HepG2 (cell line): Measurements from ENCODE around the gene GUK1. TPM values are rescaled to one million over a fixed set of nuclear protein-coding genes. Genes with fewer than 3 reads are reported as not detected.

Experiments used
- E2F1 ChIP-seq: sonication (generic); formaldehyde crosslinking; IDR thresholded peaks from 2 replicates; pipeline ENCODE4 v1.5.0; 2020; ENCODE audit warnings: missing genetic modification reagents
- SNAPC5 ChIP-seq: sonication (generic); formaldehyde crosslinking; IDR thresholded peaks from 2 replicates; pipeline ENCODE4 v1.8.1; 2023; ENCODE audit warnings: mild to moderate bottlenecking, missing genetic modification reagents, borderline replicate concordance
- XBP1 ChIP-seq: sonication (generic); formaldehyde crosslinking; IDR thresholded peaks from 2 replicates; pipeline ENCODE4 v1.5.0; 2020; ENCODE audit warnings: missing genetic modification reagents
- ZNF264 ChIP-seq: sonication (generic); formaldehyde crosslinking; IDR thresholded peaks from 2 replicates; pipeline ENCODE4 v1.4.0; 2020; ENCODE audit warnings: missing genetic modification reagents
- ZNF318 ChIP-seq: sonication (generic); formaldehyde crosslinking; IDR thresholded peaks from 2 replicates; pipeline ENCODE4 v1.4.0; 2020; ENCODE audit warnings: mild to moderate bottlenecking, missing genetic modification reagents
- ZNF350 ChIP-seq: sonication (generic); formaldehyde crosslinking; IDR thresholded peaks from 2 replicates; pipeline ENCODE4 v1.4.0; 2020; ENCODE audit warnings: mild to moderate bottlenecking, low read depth, missing genetic modification reagents, borderline replicate concordance
- ZNF660 ChIP-seq: sonication (generic); formaldehyde crosslinking; IDR thresholded peaks from 2 replicates; pipeline ENCODE4 v1.5.1; 2020; ENCODE audit warnings: mild to moderate bottlenecking, low read depth, missing genetic modification reagents, borderline replicate concordance
- ZNF784 ChIP-seq: sonication (generic); formaldehyde crosslinking; IDR thresholded peaks from 2 replicates; pipeline ENCODE4 v1.5.1; 2020; ENCODE audit warnings: missing genetic modification reagents, mild to moderate bottlenecking, borderline replicate concordance
- ZNF788 ChIP-seq: sonication (generic); formaldehyde crosslinking; IDR thresholded peaks from 2 replicates; pipeline ENCODE4 v1.5.0; 2020; ENCODE audit warnings: mild to moderate bottlenecking, missing genetic modification reagents, borderline replicate concordance
- polyA plus RNA-seq, 8 experiments: library from polyadenylated mRNA; depleted of rRNA in 3 of 8; stranded (reverse) in 7 of 8; unstranded in 1 of 8; fragments of >200 nt; fragmentation: Illumina TruSeq in 4 of 8; extraction: Trizol in 4 of 8; gene quantifications; 2 replicates each; pipeline versions ENCODE4 v1.2.1 to v1.2.3, GENCODE V29; 2011 to 2016; ENCODE audit warnings: low read depth in 4 of 8, missing spikeins in 1 of 8, mixed read lengths in 1 of 8; ENCODE audit not compliant: insufficient read depth in 1 of 8
- total RNA-seq, 5 experiments: library from RNA; depleted of rRNA; stranded (reverse); fragments of >200 nt; fragmentation: Illumina TruSeq; extraction: Trizol; gene quantifications; 2 replicates each; pipeline ENCODE4 v1.2.3, GENCODE V29; 2016; ENCODE audit warnings: low read depth in 1 of 5

Gene GUK1
- total and polyA plus RNA-seq, 2 of the 13 experiments (the other 11 are each of a cell fraction or from before 2014, with no cell fraction given) = 116 to 154 TPM

GRCh38 chr1:228146417-228147150 lies 6.5 kb downstream of the GUK1 start (continued):
- TF ChIP-seq ZNF318 (CRISPR knock-in tag) (no peak), ZNF350 (CRISPR knock-in tag) (no peak), ZNF788 (CRISPR knock-in tag) (no peak), ZNF784 (CRISPR knock-in tag) (no peak), ZNF660 (no peak), ZNF264 (CRISPR knock-in tag) (no peak), E2F1 (no peak), XBP1 (CRISPR knock-in tag) (no peak), SNAPC5 (CRISPR knock-in tag) (no peak)
- TF ChIP-seq, all 625 proteins: peak for 0
